OCI-LY7 (cell line): ENCODE data around the gene SASH1. TPM values are rescaled to one million over a fixed set of nuclear protein-coding genes. Genes with fewer than 3 reads are reported as not detected.

Experiments
- BruUV-seq: library from RNA; stranded (reverse); fragments of 400-500 nt; replicated peaks from 2 replicates; lab custom pipeline; 2021; lab: Mats Ljungman, UMichigan
- CTCF ChIA-PET: fragments of 300-600 bp; sonication (Branson Sonifier 250); formaldehyde crosslinking; loops from one replicate; lab custom pipeline; 2022; ENCODE audit warnings: antibody characterized with exemption; ENCODE audit not compliant: unreplicated experiment; lab: Charles Lee
- POLR2A ChIA-PET: fragments of 300-600 bp; sonication (Branson Sonifier 250); formaldehyde crosslinking; loops from one replicate; lab custom pipeline; 2022; ENCODE audit warnings: antibody characterized with exemption; lab: Charles Lee
- DNase-seq: peaks from one replicate; pipeline ENCODE4 v3.0.0-alpha.2; 2015; ENCODE audit warnings: low spot score
- H2AFZ ChIP-seq: fragments of 200-600 bp; sonication (generic), shearing (Covaris generic); 2 replicates; pipeline ENCODE4 v1.6.1; 2014; ENCODE audit warnings: mild to moderate bottlenecking, antibody characterized with exemption, low read length, moderate library complexity
- H3K27ac ChIP-seq: fragments of 200-600 bp; sonication (generic); 2 replicates; pipeline ENCODE4 v1.5.1; 2014; ENCODE audit warnings: mixed run types, low read depth, mild to moderate bottlenecking, moderate library complexity, low read length, inconsistent platforms; ENCODE audit not compliant: poor library complexity, severe bottlenecking
- H3K36me3 ChIP-seq: fragments of 200-600 bp; sonication (generic); 2 replicates; pipeline ENCODE4 v1.6.1; 2014; ENCODE audit warnings: mild to moderate bottlenecking, antibody characterized with exemption, low read length, moderate library complexity, mixed read lengths; ENCODE audit not compliant: insufficient read depth
- H3K4me1 ChIP-seq: fragments of 200-600 bp; sonication (generic); 2 replicates; pipeline ENCODE4 v1.5.1; 2014; ENCODE audit warnings: mild to moderate bottlenecking, low read length; ENCODE audit not compliant: insufficient read depth, poor library complexity, severe bottlenecking
- H3K4me2 ChIP-seq: fragments of 200-600 bp; sonication (generic); 2 replicates; pipeline ENCODE4 v1.6.1; 2014; ENCODE audit warnings: mild to moderate bottlenecking, low read length
- H3K4me3 ChIP-seq: fragments of 200-600 bp; sonication (generic); 2 replicates; pipeline ENCODE4 v1.5.1; 2014; ENCODE audit warnings: mild to moderate bottlenecking, low read depth, low read length; ENCODE audit not compliant: poor library complexity, severe bottlenecking
- H3K79me2 ChIP-seq: fragments of 200-600 bp; sonication (generic); 2 replicates; pipeline ENCODE4 v1.6.1; 2016; ENCODE audit warnings: low read depth, mild to moderate bottlenecking, low read length, moderate library complexity, mixed read lengths; ENCODE audit not compliant: insufficient read depth
- H3K9me2 ChIP-seq: fragments of 200-600 bp; sonication (generic); 2 replicates; pipeline ENCODE4 v1.6.1; 2016; ENCODE audit warnings: mild to moderate bottlenecking, low read length, mixed read lengths; ENCODE audit not compliant: insufficient read depth
- H3K9me3 ChIP-seq: fragments of 200-600 bp; sonication (generic); 2 replicates; pipeline ENCODE4 v1.6.1; 2014; ENCODE audit warnings: mild to moderate bottlenecking, mixed run types, low read length, mixed read lengths
- H4K20me1 ChIP-seq: fragments of 200-600 bp; sonication (generic); 2 replicates; pipeline ENCODE4 v1.6.1; 2014; ENCODE audit warnings: mild to moderate bottlenecking, antibody characterized with exemption, low read length, moderate library complexity, mixed read lengths; ENCODE audit not compliant: insufficient read depth
- EZH2phosphoT487 ChIP-seq: fragments of 200-600 bp; sonication (generic); IDR thresholded peaks from 2 replicates; pipeline ENCODE4 v1.6.1; 2018; ENCODE audit warnings: low read depth, borderline replicate concordance, mild to moderate bottlenecking, mixed run types, antibody characterized with exemption, low read length, moderate library complexity, mixed read lengths
- intact Hi-C: fragments of 100-400 bp; cut with micrococcal nuclease; formaldehyde crosslinking; loops from one replicate; pipeline ENCODE4 v1.10.0; 2022; ENCODE audit not compliant: unreplicated experiment
- total RNA-seq, 2 experiments: library from RNA; depleted of rRNA in 1 of 2; stranded (reverse); fragments of >200 nt in 1 of 2; shearing (Covaris generic) in 1 of 2; gene quantifications; 2 replicates each; pipeline ENCODE4 v1.2.3, GENCODE V29; 2014 to 2022
- TF ChIP-seq, protein P1 (sequence below): fragments of 200-600 bp; sonication (generic); conservative IDR thresholded peaks from 2 replicates; pipeline ENCODE4 v1.5.1; 2014; ENCODE audit warnings: mild to moderate bottlenecking, antibody characterized with exemption, low read length, moderate library complexity, mixed read lengths

SASH1 gene
- total RNA-seq, 2 experiments from 2014 or later = not detected

GRCh38 chr6:148309301-148309700 is 33.3 kb upstream of the SASH1 start:
- Histone ChIP-seq H3K9me2 (no peaks in the 10 kb centered on the region), H3K4me1 (no peaks in the 10 kb centered on the region), H3K4me3 (no peak overlapping the region), H2AFZ (no peak overlapping the region), H3K9me3 (no peaks in the 10 kb centered on the region), H3K79me2 (no peaks in the 10 kb centered on the region), H3K27ac (no peak overlapping the region), H3K4me2 (no peak overlapping the region), H3K36me3 (no peaks in the 10 kb centered on the region), H4K20me1 (no peaks in the 10 kb centered on the region)
- TF ChIP-seq, protein P1, sequence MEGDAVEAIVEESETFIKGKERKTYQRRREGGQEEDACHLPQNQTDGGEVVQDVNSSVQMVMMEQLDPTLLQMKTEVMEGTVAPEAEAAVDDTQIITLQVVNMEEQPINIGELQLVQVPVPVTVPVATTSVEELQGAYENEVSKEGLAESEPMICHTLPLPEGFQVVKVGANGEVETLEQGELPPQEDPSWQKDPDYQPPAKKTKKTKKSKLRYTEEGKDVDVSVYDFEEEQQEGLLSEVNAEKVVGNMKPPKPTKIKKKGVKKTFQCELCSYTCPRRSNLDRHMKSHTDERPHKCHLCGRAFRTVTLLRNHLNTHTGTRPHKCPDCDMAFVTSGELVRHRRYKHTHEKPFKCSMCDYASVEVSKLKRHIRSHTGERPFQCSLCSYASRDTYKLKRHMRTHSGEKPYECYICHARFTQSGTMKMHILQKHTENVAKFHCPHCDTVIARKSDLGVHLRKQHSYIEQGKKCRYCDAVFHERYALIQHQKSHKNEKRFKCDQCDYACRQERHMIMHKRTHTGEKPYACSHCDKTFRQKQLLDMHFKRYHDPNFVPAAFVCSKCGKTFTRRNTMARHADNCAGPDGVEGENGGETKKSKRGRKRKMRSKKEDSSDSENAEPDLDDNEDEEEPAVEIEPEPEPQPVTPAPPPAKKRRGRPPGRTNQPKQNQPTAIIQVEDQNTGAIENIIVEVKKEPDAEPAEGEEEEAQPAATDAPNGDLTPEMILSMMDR = no peak
- TF ChIP-seq EZH2phosphoT487 = no peak
- intact Hi-C loops = no loop called here
- DNase-seq = no peak
- no TSS peak for BruUV-seq
- ChIA-PET POLR2A (interaction anchor here (0.6 to 0.7 kb wide), 3 partner anchors 135 to 1527 kb away, joined by 3 to 4 read pairs (median 4); no protein-coding TSS in a partner anchor), CTCF (no interaction called here)

GRCh38 chr6:148311966-148312669 is 30.5 kb upstream of the SASH1 start:
- DNase-seq = no peak
- no TSS peak for BruUV-seq

More at GRCh38 chr6:148311966-148312669, 30.5 kb upstream of the SASH1 start:
- Histone ChIP-seq H3K27ac (no peak overlapping the region), H3K79me2 (no peaks in the 10 kb centered on the region), H3K9me2 (no peaks in the 10 kb centered on the region), H3K36me3 (no peaks in the 10 kb centered on the region), H4K20me1 (no peaks in the 10 kb centered on the region), H3K4me2 (no peak overlapping the region), H2AFZ (no peak overlapping the region), H3K4me3 (no peak overlapping the region), H3K4me1 (no peaks in the 10 kb centered on the region), H3K9me3 (no peaks in the 10 kb centered on the region)
- CTCF ChIA-PET = no interaction called here
- intact Hi-C loops = no loop called here
- TF ChIP-seq, protein P1 = no peak
- TF ChIP-seq EZH2phosphoT487 = no peak
- POLR2A ChIA-PET = interaction anchor here (0.6 kb wide), 1 partner anchor 55 kb away, joined by 3 read pairs; no protein-coding TSS in a partner anchor
